Inferior parietal cortex (tissue), 1 donor: ENCODE data around the gene TMEM181.
"Not testable (repeated sequence)": the region's sequence is repeated elsewhere in the genome, so short reads cannot be mapped to it uniquely, and the experiment has no call there.

Experiments
- DNase-seq: peaks from one replicate; pipeline ENCODE4 v3.0.0-alpha.2; 2016; ENCODE audit errors: extremely low spot score

The TMEM181 gene

DNA sequence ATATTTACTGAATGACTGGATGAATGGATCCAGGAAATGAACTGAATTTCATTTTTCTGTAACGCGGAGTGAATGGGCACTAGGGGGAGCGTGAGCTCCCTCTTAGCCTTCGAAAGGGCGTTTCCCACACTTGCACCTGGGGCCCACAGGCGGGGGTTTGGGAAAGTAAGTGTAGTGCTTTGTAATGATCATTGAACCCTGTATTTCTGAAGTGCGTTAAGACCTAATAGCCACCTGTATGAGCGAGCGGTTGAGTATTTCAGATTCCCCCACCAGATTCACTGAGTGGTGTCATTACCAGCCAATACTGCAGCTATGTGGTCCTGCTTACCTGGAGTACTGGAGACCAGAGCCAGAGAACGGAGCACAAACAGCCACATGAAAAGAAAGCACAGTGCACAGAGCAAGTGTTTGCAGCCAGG lies 100.5 kb downstream of the TMEM181 start:
- DNase-seq, result no peak

DNA sequence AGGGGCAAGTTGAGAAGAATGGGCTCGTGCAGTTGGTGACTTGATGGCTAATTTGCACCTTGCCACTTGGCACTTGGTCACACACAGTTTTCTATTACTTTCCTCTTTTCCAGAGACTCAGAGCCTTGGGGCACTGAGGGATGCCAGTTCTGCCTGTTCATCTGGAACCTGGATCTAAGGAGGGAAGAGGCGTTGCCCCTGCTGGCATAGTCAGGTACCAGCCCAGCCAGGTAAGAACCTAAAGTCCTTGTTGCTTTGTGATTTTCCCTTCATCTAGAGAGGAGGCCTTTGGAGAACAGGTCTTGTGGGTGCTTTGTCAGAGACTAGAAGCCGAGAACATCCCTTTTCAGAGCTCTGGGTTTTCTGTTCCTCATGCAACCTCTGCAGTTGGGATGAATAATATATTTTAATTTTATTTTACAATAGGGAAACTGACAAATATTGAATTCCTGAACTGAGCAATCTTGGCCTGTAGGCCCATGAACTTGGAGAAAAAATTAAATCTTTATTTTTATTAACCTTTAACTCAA lies 101.3 kb downstream of the TMEM181 start:
- DNase-seq, result no peak

GRCh38 chr6:158662607-158662953 lies 102.7 kb downstream of the TMEM181 start:
- DNase-seq, result no peak

- DNase-seq, result no peak
Measured at GRCh38 chr6:158662954-158663624, 103.2 kb downstream of the TMEM181 start.

GRCh38 chr6:158663625-158664165 lies 103.8 kb downstream of the TMEM181 start:
- DNase-seq, result no peak

DNA sequence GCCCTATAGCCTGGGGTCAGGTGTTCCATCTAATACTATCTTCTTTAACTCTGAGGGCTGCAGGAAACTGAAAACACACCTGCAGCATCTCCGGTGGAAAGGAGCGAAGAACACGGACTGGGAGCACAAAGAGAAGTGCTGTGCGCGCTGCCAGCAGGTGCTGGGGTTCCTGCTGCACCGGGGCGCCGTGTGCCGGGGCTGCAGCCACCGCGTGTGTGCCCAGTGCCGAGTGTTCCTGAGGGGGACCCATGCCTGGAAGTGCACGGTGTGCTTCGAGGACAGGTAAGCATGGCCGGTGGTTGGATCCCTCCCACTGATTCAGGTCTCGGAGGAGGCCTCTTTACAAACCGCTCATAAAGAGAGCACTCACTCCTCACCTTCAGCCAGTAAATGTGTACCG lies 105.4 kb downstream of the TMEM181 start:
- no peak for DNase-seq

DNA sequence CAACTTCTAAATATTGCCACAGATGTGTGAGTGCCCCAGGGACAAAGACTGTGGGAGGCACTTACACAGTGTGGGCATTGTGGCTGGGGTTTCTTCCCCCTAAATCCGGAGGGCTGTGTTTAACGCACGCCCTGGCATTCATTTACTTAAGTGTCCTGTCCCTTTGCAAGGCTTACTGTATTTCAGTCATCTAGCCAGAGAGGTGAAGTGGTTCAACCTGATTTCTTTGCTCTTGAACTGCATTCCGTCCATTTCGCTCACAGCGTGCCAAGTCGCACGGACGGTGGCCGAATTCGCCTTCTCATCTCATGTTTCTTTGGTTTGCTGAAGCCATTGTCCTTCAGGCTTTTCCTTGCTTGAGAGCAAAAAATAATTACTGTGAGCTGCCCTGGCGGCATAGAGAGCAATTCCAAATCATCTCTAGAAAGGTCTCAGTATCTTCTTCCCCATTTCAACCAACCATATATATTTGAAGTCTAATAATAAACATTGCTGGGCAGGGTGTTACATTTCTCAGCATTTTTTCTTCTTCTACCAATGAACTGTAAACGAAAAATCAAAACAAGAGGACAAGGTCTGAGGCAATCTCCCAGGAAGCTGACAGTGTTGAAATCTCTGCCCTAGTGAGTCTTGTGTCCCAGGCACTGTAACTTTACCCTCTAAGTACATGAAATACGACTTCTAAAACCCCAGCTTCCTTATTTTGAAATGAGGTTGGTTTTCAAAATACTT lies 106.9 kb downstream of the TMEM181 start:
- DNase-seq, result no peak

GRCh38 chr6:158667360-158667981 lies 107.6 kb downstream of the TMEM181 start:
- DNase-seq, result no peak

GRCh38 chr6:158668707-158669103 lies 108.8 kb downstream of the TMEM181 start:
- no peak for DNase-seq

DNA sequence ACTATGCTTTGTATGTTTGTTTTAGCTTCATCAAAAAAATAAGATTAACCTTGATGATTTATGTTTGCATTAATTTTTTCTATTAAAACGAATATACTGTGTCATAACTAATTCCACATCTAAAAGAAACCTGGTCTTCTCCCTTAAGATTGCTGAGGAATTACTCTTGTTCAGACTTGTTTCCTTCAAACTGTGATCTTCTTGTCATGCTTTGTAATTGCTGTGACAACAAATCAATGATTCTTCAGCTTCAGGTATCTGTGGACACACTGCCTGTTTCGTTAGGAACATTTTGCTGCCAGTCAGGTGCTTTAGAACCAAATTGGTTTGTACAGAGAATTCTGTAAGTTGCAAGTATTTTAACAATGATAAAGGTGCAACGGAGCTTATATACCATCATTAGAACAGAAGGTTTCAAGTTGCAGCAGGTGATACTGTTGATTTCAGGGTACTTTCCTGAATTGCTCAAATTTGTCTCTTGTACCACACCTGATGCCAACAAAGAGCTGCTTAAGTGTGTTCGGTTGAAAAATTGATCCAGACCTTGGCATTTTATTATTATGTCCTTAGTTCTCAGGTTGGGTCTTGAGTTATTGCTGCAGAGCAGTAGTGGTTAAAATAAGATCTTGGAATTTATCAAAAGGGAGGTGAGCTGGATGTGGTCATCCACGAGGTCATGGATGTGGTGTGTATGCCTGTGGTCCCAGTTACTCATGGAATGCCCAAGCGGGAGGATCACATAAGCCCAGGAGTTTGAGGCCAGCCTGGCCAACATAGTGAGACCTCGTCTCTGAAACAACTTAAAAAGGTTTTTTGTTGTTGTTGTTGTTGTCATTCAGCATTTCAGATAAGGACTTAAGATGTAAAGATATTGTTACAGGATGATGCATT lies 109.5 kb downstream of the TMEM181 start:
- DNase-seq, result no peak

GRCh38 chr6:158672119-158672518 lies 112.2 kb downstream of the TMEM181 start:
- not testable (repeated sequence) for DNase-seq

- no peak for DNase-seq
Measured at GRCh38 chr6:158672726-158673125, 112.8 kb downstream of the TMEM181 start.

DNA sequence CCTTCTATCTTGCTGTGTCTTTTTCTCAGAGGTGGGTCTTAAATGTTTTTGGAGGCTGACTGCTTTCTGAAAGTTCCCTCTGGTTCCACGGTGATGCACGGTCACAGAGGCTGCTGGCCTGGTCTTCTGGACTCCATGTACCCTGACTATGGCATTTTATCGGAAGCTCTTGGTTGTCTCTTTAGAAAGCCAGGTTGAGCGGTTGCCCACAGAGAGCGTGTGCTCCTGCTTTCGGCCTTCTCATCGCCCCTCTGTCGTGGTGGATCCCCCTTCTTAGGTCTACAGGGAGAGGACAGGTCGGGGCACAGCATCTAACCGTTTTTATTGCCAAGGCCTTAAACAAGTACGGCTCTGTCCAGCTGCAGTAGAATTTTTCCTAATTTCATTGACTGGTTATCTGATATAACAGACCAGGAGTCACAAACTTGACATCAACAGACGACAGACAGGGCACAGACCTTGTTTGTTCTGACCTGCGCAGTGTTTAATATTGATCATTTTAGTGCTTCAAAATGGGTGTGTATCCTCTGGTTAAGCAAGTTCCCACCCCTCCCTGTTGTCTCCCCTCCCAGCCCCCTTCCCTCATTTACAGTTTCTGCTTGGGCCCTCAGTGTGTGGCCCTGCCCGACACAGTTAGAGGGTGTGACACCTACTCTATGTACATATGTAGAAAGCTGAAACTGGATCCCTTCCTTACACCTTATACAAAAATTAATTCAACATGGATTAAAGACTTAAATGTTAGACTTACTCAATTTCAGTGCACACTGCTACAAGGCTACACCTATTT lies 114.6 kb downstream of the TMEM181 start:
- no peak for DNase-seq

- DNase-seq, result not testable (repeated sequence)
Measured at GRCh38 chr6:158677094-158677493, 117.2 kb downstream of the TMEM181 start.

GRCh38 chr6:158677906-158678578 lies 118.2 kb downstream of the TMEM181 start:
- DNase-seq, result no peak

DNA sequence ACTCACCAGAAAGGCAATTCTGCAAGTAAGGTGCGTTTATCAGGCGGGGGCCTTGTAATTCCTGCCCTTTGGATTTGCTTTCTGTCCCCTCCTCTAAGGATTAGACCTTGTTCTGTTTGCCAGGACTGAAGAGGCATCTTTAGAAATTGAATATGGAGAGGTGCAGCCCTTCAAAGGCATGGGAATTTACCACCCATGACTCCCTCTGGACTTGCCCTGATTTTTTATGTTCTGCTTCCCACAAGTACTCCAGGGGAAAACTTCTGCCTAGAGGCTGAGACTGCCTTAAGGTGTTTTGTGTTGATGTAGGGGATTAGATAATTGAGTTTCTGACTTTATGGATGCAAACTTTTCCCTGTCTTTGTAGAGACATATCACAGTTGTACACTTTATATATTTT lies 120.1 kb downstream of the TMEM181 start:
- no peak for DNase-seq

GRCh38 chr6:158680481-158680880 lies 120.6 kb downstream of the TMEM181 start:
- DNase-seq, result no peak

DNA sequence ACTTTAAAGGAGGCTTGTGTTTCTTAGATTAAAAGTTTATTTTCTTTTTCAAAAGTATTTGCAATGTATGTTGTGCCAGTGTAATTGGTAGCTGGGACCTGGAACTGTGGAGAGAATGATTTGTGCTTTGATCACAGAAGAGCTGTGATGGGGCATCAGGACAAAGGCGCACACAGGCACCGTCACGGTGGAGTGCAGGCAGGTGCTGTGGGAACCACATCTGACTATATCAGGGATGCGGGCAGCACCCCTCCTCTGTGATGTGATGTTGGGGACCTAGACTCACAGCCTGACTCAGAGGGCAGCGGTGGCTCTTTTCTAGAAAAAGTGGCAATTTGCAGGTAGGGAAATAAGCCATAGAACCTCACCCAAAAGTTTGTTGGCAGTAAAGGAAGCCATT lies 124.4 kb downstream of the TMEM181 start:
- DNase-seq, result no peak

DNA sequence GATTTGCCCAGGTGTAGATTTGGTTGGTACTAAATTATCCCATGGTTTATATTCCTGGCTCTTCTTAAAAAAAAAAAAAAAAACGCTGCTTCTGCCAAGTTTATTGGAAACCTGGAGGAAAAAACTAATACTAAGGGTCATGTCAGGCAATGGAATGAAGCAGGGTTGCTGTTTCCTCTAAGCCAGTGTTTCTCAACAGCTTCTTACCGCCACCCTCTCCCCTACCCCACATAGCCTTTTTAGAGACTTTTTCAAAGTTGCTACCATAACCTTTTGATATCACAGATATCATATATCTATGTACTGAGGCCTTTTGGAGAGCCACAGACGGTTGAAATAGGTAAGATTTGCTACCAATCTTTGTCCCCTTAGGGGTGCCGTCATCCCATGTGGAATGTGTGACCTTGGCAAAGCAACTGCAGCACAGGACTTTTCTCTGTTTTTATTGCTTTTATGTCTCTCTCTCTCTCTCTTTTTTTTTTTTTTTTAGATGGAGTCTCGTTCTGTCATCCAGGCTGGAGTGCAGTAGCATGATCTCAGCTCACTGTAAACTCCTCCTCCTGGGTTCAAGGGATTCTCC lies 124.9 kb downstream of the TMEM181 start:
- no peak for DNase-seq
